Sigmoid colon (tissue), 7 donors: ENCODE results near the gene DQX1. TPM values are rescaled to one million over a fixed set of nuclear protein-coding genes. Genes with fewer than 3 reads are reported as not detected.

Source experiments
- DNase-seq: peaks from one replicate; pipeline ENCODE4 v3.0.0-alpha.2; 2019
- H3K27ac ChIP-seq, 4 donors: fragments of 200-600 bp; sonication (generic); one replicate each; pipeline ENCODE4 v1.5.1; 2016 to 2019; ENCODE audit warnings: mild to moderate bottlenecking in 1 of 4
- H3K27me3 ChIP-seq, 3 donors: fragments of 200-600 bp; sonication (generic); one replicate each; pipeline ENCODE4 v1.5.1; 2019; ENCODE audit warnings: mild to moderate bottlenecking in 1 of 3
- H3K36me3 ChIP-seq, 4 donors: fragments of 200-600 bp; sonication (generic); one replicate each; pipeline ENCODE4 v1.5.1; 2016 to 2019
- H3K4me1 ChIP-seq, 4 donors: fragments of 200-600 bp; sonication (generic); one replicate each; pipeline ENCODE4 v1.5.1; 2017 to 2019
- H3K4me3 ChIP-seq, 4 donors: fragments of 200-600 bp; sonication (generic); one replicate each; pipeline ENCODE4 v1.5.1; 2017 to 2019; ENCODE audit warnings: mild to moderate bottlenecking in 2 of 4, moderate library complexity in 1 of 4
- H3K9me3 ChIP-seq, 4 donors: fragments of 200-600 bp in 3 of 4; sonication (generic) in 3 of 4; one replicate each; pipeline versions ENCODE4 v1.5.1 to v1.6.1; 2013 to 2019
- EP300 ChIP-seq, 4 donors: sonication (generic); formaldehyde crosslinking; IDR thresholded peaks; one replicate each; pipeline ENCODE4 v1.6.1; 2017; ENCODE audit warnings: antibody characterized with exemption in 4 of 4
- POLR2A ChIP-seq, 2 donors: fragments of 450-650 bp; IDR thresholded peaks; one replicate each; pipeline ENCODE4 v1.6.1; 2016; ENCODE audit warnings: antibody characterized with exemption in 2 of 2, mild to moderate bottlenecking in 2 of 2, moderate library complexity in 2 of 2
- POLR2AphosphoS5 ChIP-seq, 4 donors: sonication (generic); formaldehyde crosslinking; IDR thresholded peaks; one replicate each; pipeline ENCODE4 v1.6.1; 2017; ENCODE audit warnings: antibody characterized with exemption in 4 of 4
- WGBS, 2 donors: extraction: QIAGEN DNeasy Blood & Tissue Kit; methylation state at CpG; one replicate each; pipeline ENCODE4 v1.1.7; 2013; 5-methylcytosine and 5-hydroxymethylcytosine counted together
- intact Hi-C: fragments of 100-400 bp; cut with DNase I; formaldehyde crosslinking; loops from one replicate; pipeline ENCODE4 v1.15.1; 2023
- polyA plus RNA-seq, 3 donors: library from polyadenylated mRNA; stranded (reverse); fragments of 200-250 nt; gene quantifications; one replicate each; pipeline ENCODE4 v1.2.3, GENCODE V29; 2013
- total RNA-seq, 4 donors: library from RNA; depleted of rRNA; stranded (reverse); fragments of >200 nt; gene quantifications; one replicate each; pipeline ENCODE4 v1.1.0, GENCODE V29; 2016
- TF ChIP-seq, protein P1 (sequence below), 4 experiments: fragments of 450-650 bp in 3 of 4; fragments of 200-600 bp in 1 of 4; IDR thresholded peaks; one replicate each; pipeline ENCODE4 v1.5.1; 2016 to 2019; ENCODE audit warnings: antibody characterized with exemption in 4 of 4, mild to moderate bottlenecking in 3 of 4, moderate library complexity in 2 of 4
- donor health status: healthy with polysubstance abuse.
- donor health status: Bipolar disorder and iron deficiency.
- donor health status: healthy.

DQX1 gene
- total and polyA plus RNA-seq, 7 donors, result 7.2 to 15.6 (median 13.2) TPM; not detected in 4

DNA sequence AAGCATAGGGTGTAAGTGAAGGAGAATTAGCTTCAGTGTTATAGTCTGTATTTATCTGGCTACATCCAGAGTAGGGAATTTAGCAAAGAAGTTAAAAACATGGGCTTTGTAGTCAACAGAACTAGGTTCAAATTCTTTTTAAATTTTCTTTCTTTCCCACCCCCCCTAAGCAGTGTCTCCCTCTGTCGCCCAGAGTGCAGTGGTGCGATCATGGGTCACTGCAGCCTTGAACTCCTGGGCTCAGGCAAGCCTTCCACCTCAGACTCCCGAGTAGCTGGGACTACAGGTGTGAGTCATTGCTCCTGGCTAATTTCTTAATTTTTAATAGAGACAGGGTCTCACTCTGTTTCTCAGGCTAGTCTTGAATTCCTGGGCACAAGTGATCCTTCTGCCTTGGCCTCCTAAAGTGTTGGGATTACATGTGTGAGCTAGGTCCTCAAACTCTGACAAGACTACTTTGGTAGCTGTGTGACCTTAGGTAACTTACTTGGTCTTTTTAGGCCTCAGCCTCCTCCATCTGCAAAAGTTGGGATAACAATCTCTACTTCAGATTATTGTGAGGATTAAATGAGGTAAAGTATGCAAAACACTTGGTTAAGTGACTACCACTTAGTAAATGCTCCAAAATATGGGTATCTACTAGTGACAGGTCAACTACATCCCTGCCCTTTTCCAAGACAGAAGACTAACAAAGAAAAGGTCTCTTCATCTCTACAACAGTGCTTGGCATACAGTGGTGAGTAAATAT lies 46.3 kb upstream of the DQX1 start:
- WGBS, 2 donors, result 78 to 83% methylated on average over 3 of the region's 3 CpGs
- intact Hi-C loops, result no loop called here
- Histone ChIP-seq H3K4me3 (no peak overlapping the region), H3K27me3 (no peaks in the 10 kb centered on the region), H3K9me3 (no peaks in the 10 kb centered on the region), H3K4me1 (peaks cover 0 to 11% (median 5%) of the 10 kb centered on the region in 4 donors), H3K36me3 (no peaks in the 10 kb centered on the region), H3K27ac (no peak overlapping the region)
- no peak for DNase-seq
- TF ChIP-seq POLR2AphosphoS5 (IDR thresholded peaks at IDR 0.05) (no peak), POLR2A (IDR thresholded peaks at IDR 0.05) (no peak)
- TF ChIP-seq, protein P1, sequence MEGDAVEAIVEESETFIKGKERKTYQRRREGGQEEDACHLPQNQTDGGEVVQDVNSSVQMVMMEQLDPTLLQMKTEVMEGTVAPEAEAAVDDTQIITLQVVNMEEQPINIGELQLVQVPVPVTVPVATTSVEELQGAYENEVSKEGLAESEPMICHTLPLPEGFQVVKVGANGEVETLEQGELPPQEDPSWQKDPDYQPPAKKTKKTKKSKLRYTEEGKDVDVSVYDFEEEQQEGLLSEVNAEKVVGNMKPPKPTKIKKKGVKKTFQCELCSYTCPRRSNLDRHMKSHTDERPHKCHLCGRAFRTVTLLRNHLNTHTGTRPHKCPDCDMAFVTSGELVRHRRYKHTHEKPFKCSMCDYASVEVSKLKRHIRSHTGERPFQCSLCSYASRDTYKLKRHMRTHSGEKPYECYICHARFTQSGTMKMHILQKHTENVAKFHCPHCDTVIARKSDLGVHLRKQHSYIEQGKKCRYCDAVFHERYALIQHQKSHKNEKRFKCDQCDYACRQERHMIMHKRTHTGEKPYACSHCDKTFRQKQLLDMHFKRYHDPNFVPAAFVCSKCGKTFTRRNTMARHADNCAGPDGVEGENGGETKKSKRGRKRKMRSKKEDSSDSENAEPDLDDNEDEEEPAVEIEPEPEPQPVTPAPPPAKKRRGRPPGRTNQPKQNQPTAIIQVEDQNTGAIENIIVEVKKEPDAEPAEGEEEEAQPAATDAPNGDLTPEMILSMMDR (IDR thresholded peaks at IDR 0.05), result no peak

DNA sequence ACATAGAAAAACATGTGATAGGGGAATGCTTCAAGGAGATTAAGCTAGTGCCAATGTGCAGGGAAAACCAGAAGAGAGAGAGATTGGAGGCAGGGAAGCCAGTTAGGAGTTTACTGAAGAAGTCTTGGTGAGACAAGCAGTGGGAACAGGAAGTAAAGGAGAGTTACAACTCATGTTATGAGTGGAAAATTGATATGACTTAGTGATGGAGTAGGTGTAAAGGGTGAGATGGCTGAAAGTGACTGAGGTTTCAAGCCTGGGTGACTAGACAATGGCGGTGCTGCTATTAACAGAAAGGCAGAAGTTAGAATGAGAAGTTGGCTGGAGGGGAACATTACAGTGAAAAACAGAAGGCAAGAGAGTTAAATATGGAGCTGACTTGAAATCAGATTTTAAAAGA lies 45.0 kb upstream of the DQX1 start:
- Histone ChIP-seq H3K36me3 (no peaks in the 10 kb centered on the region), H3K4me3 (no peak overlapping the region), H3K4me1 (peaks cover 0 to 15% (median 11%) of the 10 kb centered on the region in 4 donors), H3K9me3 (no peaks in the 10 kb centered on the region), H3K27ac (no peak overlapping the region), H3K27me3 (no peaks in the 10 kb centered on the region)
- DNase-seq, result no peak
- WGBS, 2 donors, result 60 to 88% methylated on average over 1 of the region's 1 CpG
- no peak for TF ChIP-seq POLR2AphosphoS5 (IDR thresholded peaks at IDR 0.05)
- TF ChIP-seq EP300 (IDR thresholded peaks at IDR 0.05), result no peak
- TF ChIP-seq, protein P1 (IDR thresholded peaks at IDR 0.05), result no peak
- TF ChIP-seq POLR2A (IDR thresholded peaks at IDR 0.05), result no peak
- intact Hi-C loops, result no loop called here

DNA sequence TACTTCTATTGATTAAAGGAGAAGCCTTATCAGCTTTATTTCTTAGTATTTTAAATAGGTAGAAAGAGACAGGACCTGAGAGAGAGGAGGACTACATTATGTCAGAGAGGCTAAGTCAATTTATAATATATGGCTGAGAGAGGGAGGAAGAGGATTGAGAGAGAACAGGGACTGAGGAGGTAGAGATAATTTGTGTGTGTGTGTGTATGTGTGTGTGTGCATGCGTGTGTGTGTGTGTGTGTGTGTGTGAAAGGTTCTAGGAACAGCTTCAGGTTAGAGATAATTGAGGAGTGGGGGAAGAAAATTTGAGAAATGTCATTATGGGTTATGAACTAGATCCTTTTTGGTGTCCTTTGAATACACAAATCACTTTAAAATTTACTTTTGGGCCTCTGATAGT lies 43.7 kb upstream of the DQX1 start:
- Histone ChIP-seq H3K4me3 (no peak overlapping the region), H3K4me1 (peaks cover 0 to 15% (median 11%) of the 10 kb centered on the region in 4 donors), H3K9me3 (no peaks in the 10 kb centered on the region), H3K27ac (no peak overlapping the region), H3K27me3 (no peaks in the 10 kb centered on the region), H3K36me3 (no peaks in the 10 kb centered on the region)
- intact Hi-C loops, result no loop called here
- WGBS, 2 donors, result 91 to 95% methylated on average over 1 of the region's 1 CpG
- no peak for DNase-seq
- TF ChIP-seq POLR2A (IDR thresholded peaks at IDR 0.05), result no peak
- TF ChIP-seq, protein P1 (IDR thresholded peaks at IDR 0.05), result no peak
- no peak for TF ChIP-seq POLR2AphosphoS5 (IDR thresholded peaks at IDR 0.05)
- TF ChIP-seq EP300 (IDR thresholded peaks at IDR 0.05), result no peak

DNA sequence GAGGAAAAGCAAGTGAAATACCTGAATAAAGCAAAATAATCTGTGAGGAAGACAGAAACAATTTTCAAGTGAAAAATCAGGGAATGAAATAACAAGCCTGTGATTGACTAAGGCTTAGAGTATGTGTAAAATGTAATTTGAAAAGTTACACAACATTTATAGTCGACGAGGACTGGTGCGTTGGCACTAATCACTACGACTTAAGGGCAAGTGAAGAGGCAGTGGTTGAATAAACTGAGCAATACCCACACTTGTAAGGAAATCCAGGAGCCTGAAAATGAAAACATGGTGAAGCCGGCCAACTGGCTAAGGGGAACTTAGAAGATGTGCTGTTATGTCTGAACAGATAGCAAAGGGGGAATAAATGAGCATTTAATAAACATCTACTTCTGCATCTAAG lies 41.9 kb upstream of the DQX1 start:
- TF ChIP-seq EP300 (IDR thresholded peaks at IDR 0.05) (no peak), POLR2AphosphoS5 (IDR thresholded peaks at IDR 0.05) (peak in 1 of 4 donors; percentile 16)
- H3K36me3 ChIP-seq, result no peaks in the 10 kb centered on the region
- peak; percentile 63 for DNase-seq
- peaks cover 0 to 15% (median 11%) of the 10 kb centered on the region in 4 donors for H3K4me1 ChIP-seq
- no peaks in the 10 kb centered on the region for H3K27me3 ChIP-seq
- H3K4me3 ChIP-seq, result no peak overlapping the region
- intact Hi-C loops, result no loop called here
- H3K9me3 ChIP-seq, result no peaks in the 10 kb centered on the region
- WGBS, 2 donors, result 86 to 88% methylated on average over 5 of the region's 5 CpGs
- peak overlapping the region in 3 of 4 donors; percentile 65 to 68 (median 67) for H3K27ac ChIP-seq

DNA sequence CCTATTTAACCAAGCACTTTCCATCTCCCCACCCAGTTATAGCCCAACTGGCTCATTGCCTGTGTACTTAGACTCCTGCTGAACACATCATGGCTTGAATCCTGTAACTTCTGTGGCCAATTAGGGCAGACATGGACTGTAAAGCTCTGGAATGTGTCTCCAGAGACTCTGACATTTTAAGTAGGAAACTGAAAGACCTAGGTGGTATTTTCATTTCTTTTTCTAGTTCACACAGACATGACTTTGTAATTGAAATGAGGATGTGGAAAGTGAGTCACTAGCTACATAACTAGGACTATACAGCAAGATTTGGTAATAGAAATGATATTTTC lies 40.7 kb upstream of the DQX1 start:
- peak overlapping the region in 3 of 4 donors; percentile 65 to 68 (median 67) for H3K27ac ChIP-seq
- TF ChIP-seq EP300 (IDR thresholded peaks at IDR 0.05), result no peak
- peak in 1 of 4 donors; percentile 29 for TF ChIP-seq POLR2AphosphoS5 (IDR thresholded peaks at IDR 0.05)
- intact Hi-C loops, result no loop called here

More for the DNA sequence above, 40.7 kb upstream of the DQX1 start:
- H3K36me3 ChIP-seq, result no peaks in the 10 kb centered on the region
- DNase-seq, result no peak
- H3K4me1 ChIP-seq, result peaks cover 0 to 15% (median 11%) of the 10 kb centered on the region in 4 donors
- H3K4me3 ChIP-seq, result no peak overlapping the region
- H3K9me3 ChIP-seq, result no peaks in the 10 kb centered on the region
- H3K27me3 ChIP-seq, result peaks cover 0 to 4% (median 0%) of the 10 kb centered on the region in 3 donors
